ENCODE measurements around the gene SLC6A3.

The SLC6A3 gene

DNA sequence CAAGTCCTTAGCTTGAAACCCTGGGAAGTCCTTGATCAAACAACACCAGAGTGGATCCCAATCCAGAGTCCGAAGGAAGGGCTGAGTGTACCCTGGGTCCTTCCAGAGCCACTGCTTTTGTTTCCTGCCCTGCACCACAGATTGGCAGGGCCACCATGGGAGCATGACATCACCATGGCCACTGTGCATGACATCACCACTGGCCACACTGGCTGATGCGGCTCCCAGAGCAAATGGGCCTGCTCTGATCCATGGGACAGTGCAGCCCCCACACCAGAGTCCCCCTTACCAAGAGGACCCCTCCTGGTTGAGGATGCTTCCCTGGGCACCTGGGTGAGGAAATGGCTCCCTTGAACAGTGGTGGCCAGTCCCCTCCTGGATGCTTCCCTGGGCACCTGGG lies 9.9 kb downstream of the SLC6A3 start:
- Histone ChIP-seq H3K9ac (ENCODE audit: low read depth, low read length, poor library complexity, severe bottlenecking) (no peak overlapping the region), H3K4me1 (ENCODE audit: insufficient read depth, low read length, poor library complexity, severe bottlenecking) (no peaks in the 10 kb centered on the region), H3K79me2 (ENCODE audit: insufficient read depth, low read length) (no peaks in the 10 kb centered on the region), H3K27me3 (ENCODE audit: insufficient read depth, low read length, poor library complexity, severe bottlenecking) (no peaks in the 10 kb centered on the region), H3K9me3 (ENCODE audit: insufficient read depth, low read depth, low read length) (peaks cover 7% of the 10 kb centered on the region; the same call in 1 of the 2 replicates), H4K20me1 (ENCODE audit: insufficient read depth, low read length, poor library complexity, severe bottlenecking) (no peaks in the 10 kb centered on the region), H2AFZ (ENCODE audit: low read length) (no peak overlapping the region), H3K36me3 (ENCODE audit: insufficient read depth, low read length) (no peaks in the 10 kb centered on the region), H3K4me3 (ENCODE audit: low read length, poor library complexity, severe bottlenecking) (no peak overlapping the region), H3K4me2 (ENCODE audit: low read depth, low read length, poor library complexity, severe bottlenecking) (no peak overlapping the region), H3F3A (ENCODE audit: low read depth) (no peaks in the 10 kb centered on the region), H3K9me2 (replicated peaks; ENCODE audit: low read depth, low read length) (no peaks in the 10 kb centered on the region)
- TF ChIP-seq, protein P1, sequence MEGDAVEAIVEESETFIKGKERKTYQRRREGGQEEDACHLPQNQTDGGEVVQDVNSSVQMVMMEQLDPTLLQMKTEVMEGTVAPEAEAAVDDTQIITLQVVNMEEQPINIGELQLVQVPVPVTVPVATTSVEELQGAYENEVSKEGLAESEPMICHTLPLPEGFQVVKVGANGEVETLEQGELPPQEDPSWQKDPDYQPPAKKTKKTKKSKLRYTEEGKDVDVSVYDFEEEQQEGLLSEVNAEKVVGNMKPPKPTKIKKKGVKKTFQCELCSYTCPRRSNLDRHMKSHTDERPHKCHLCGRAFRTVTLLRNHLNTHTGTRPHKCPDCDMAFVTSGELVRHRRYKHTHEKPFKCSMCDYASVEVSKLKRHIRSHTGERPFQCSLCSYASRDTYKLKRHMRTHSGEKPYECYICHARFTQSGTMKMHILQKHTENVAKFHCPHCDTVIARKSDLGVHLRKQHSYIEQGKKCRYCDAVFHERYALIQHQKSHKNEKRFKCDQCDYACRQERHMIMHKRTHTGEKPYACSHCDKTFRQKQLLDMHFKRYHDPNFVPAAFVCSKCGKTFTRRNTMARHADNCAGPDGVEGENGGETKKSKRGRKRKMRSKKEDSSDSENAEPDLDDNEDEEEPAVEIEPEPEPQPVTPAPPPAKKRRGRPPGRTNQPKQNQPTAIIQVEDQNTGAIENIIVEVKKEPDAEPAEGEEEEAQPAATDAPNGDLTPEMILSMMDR (conservative IDR thresholded peaks at IDR 0.05; ENCODE audit: low read length) = no peak
- TF ChIP-seq EZH2phosphoT487 (IDR thresholded peaks at IDR 0.05; ENCODE audit: borderline replicate concordance) = no peak

DNA sequence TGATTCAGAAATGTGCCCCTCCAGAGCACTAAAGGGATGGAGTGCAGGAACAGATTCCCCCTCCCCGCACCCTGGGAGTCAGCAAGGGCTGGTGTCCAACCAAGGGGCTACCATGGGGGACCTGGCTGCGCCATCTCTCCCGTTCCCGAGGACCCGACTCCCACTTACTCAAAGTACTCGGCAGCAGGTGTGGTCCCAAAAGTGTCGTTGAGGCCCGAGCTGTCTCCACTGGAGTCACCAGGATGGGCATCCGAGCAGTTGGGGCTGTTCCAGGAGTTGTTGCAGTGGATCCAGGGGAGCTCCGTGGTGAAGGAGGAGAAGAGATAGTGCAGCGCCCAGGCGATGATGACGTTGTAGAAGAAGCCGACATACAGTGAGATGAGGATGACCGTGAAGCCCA lies 12.9 kb downstream of the SLC6A3 start:
- Histone ChIP-seq H3K9me3 (ENCODE audit: insufficient read depth, low read depth, low read length) (peaks cover 20% of the 10 kb centered on the region; the same call in 1 of the 2 replicates), H2AFZ (ENCODE audit: low read length) (no peak overlapping the region), H3K9me2 (replicated peaks; ENCODE audit: low read depth, low read length) (no peaks in the 10 kb centered on the region), H3K79me2 (ENCODE audit: insufficient read depth, low read length) (no peaks in the 10 kb centered on the region), H3K27me3 (ENCODE audit: insufficient read depth, low read length, poor library complexity, severe bottlenecking) (no peaks in the 10 kb centered on the region), H3K9ac (ENCODE audit: low read depth, low read length, poor library complexity, severe bottlenecking) (no peak overlapping the region), H4K20me1 (ENCODE audit: insufficient read depth, low read length, poor library complexity, severe bottlenecking) (no peaks in the 10 kb centered on the region), H3K4me2 (ENCODE audit: low read depth, low read length, poor library complexity, severe bottlenecking) (no peak overlapping the region), H3F3A (ENCODE audit: low read depth) (no peaks in the 10 kb centered on the region), H3K4me3 (ENCODE audit: low read length, poor library complexity, severe bottlenecking) (no peak overlapping the region), H3K36me3 (ENCODE audit: insufficient read depth, low read length) (no peaks in the 10 kb centered on the region), H3K4me1 (ENCODE audit: insufficient read depth, low read length, poor library complexity, severe bottlenecking) (no peaks in the 10 kb centered on the region)
- TF ChIP-seq, protein P1 (conservative IDR thresholded peaks at IDR 0.05; ENCODE audit: low read length) = no peak
- TF ChIP-seq EZH2phosphoT487 (IDR thresholded peaks at IDR 0.05; ENCODE audit: borderline replicate concordance) = no peak

DNA sequence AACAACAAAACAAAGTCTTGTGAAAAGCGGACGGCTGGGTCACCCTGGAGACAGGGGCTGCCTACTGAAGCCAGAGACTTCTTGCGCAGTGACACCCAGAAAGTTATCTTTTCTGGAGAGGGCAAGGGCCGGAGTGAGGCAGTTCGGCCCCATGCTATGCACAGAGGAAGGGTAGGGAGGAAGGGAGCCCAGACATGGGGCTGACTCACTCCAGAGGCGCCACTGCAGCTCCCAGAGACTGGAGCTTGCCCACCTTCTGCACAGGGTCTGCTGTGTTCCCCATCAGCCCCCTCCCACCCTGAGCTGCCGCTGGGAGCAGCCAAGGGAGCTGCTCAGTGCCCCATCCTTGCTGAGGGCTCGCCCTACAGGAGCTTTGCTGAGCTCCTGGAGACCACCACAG lies 13.3 kb downstream of the SLC6A3 start:
- no peaks in the 10 kb centered on the region for H3K4me1 ChIP-seq (ENCODE audit: insufficient read depth, low read length, poor library complexity, severe bottlenecking)
- no peak overlapping the region for H3K9ac ChIP-seq (ENCODE audit: low read depth, low read length, poor library complexity, severe bottlenecking)
- no peak overlapping the region for H3K4me3 ChIP-seq (ENCODE audit: low read length, poor library complexity, severe bottlenecking)
- H3K9me2 ChIP-seq (replicated peaks; ENCODE audit: low read depth, low read length) = no peaks in the 10 kb centered on the region
- no peaks in the 10 kb centered on the region for H3K36me3 ChIP-seq (ENCODE audit: insufficient read depth, low read length)
- H3K27me3 ChIP-seq (ENCODE audit: insufficient read depth, low read length, poor library complexity, severe bottlenecking) = no peaks in the 10 kb centered on the region
- no peak overlapping the region for H3K4me2 ChIP-seq (ENCODE audit: low read depth, low read length, poor library complexity, severe bottlenecking)
- H3K79me2 ChIP-seq (ENCODE audit: insufficient read depth, low read length) = no peaks in the 10 kb centered on the region
- H3F3A ChIP-seq (ENCODE audit: low read depth) = no peaks in the 10 kb centered on the region
- peaks cover 20% of the 10 kb centered on the region; the same call in 1 of the 2 replicates for H3K9me3 ChIP-seq (ENCODE audit: insufficient read depth, low read depth, low read length)
- no peaks in the 10 kb centered on the region for H4K20me1 ChIP-seq (ENCODE audit: insufficient read depth, low read length, poor library complexity, severe bottlenecking)
- no peak overlapping the region for H2AFZ ChIP-seq (ENCODE audit: low read length)
- TF ChIP-seq, protein P1 (conservative IDR thresholded peaks at IDR 0.05; ENCODE audit: low read length) = no peak
- no peak for TF ChIP-seq EZH2phosphoT487 (IDR thresholded peaks at IDR 0.05; ENCODE audit: borderline replicate concordance)
